GM18858 (cell line): ENCODE data around the gene MS4A14.
"Not testable (repeated sequence)": the region's sequence is repeated elsewhere in the genome, so short reads cannot be mapped to it uniquely, and the experiment has no call there.

Source experiments
- ATAC-seq: cut with Tn5 transposase; IDR thresholded peaks from one replicate; pipeline ENCODE4 v1.9.1; 2021; ENCODE audit not compliant: unreplicated experiment

MS4A14 gene

GRCh38 chr11:60389279-60389910 is 6.9 kb upstream of the MS4A14 start:
- peak; percentile 93 for ATAC-seq

- no peak for ATAC-seq
These were observed 5.8 kb upstream of the MS4A14 start for GRCh38 chr11:60390419-60390818.

GRCh38 chr11:60392361-60392760 is 3.9 kb upstream of the MS4A14 start:
- no peak for ATAC-seq

- ATAC-seq: no peak
These were observed 3.2 kb upstream of the MS4A14 start for GRCh38 chr11:60393016-60393415.

- no peak for ATAC-seq
These were observed 1.4 kb upstream of the MS4A14 start for GRCh38 chr11:60394666-60395380.

- ATAC-seq: peak; percentile 55
These were observed 540 bp downstream of the MS4A14 start for GRCh38 chr11:60396799-60397198.

- ATAC-seq: no peak
These were observed 23.8 kb downstream of the MS4A14 start for GRCh38 chr11:60420015-60420414.

GRCh38 chr11:60422609-60423008 is 26.4 kb downstream of the MS4A14 start:
- ATAC-seq: no peak

- ATAC-seq: no peak
These were observed 32.3 kb downstream of the MS4A14 start for GRCh38 chr11:60428517-60428916.

- ATAC-seq: no peak
These were observed 33.0 kb downstream of the MS4A14 start, which contains the start of gene MS4A5 for GRCh38 chr11:60429272-60429671. Gene MS4A5 (plus strand): TSS chr11:60429572. CDS start chr11:60429675, 103 bp downstream.

GRCh38 chr11:60431251-60431650 is 35.0 kb downstream of the MS4A14 start:
- ATAC-seq: no peak

- ATAC-seq: no peak
These were observed 37.1 kb downstream of the MS4A14 start for GRCh38 chr11:60433401-60433800.

GRCh38 chr11:60447070-60447469 is 50.8 kb downstream of the MS4A14 start:
- no peak for ATAC-seq

- no peak for ATAC-seq
These were observed 51.6 kb downstream of the MS4A14 start for GRCh38 chr11:60447846-60448245.

- ATAC-seq: not testable (repeated sequence)
These were observed 54.9 kb downstream of the MS4A14 start for GRCh38 chr11:60451185-60451584.

GRCh38 chr11:60454212-60454611 is 58.0 kb downstream of the MS4A14 start:
- ATAC-seq: no peak

GRCh38 chr11:60455531-60456042 is 59.3 kb downstream of the MS4A14 start, which contains the start of gene MS4A1:
Gene MS4A1 (plus strand): TSS chr11:60455847. CDS start chr11:60462375, 6,528 bp downstream.
- peak; percentile 84 for ATAC-seq

GRCh38 chr11:60457576-60457975 is 61.3 kb downstream of the MS4A14 start:
- ATAC-seq: peak; percentile 24

GRCh38 chr11:60459345-60459744 is 63.1 kb downstream of the MS4A14 start:
- no peak for ATAC-seq
